ENCODE measurements around the gene SHISA9.

GRCh38 chr16:12998361-12999085 lies 97.1 kb downstream of the SHISA9 start:
- TF ChIP-seq CTCF (IDR thresholded peaks at IDR 0.05) (no peak), EP300 (IDR thresholded peaks at IDR 0.05) (no peak)
